H9 (cell line): ENCODE data around the gene ACVR1C. TPM values are rescaled to one million over a fixed set of nuclear protein-coding genes. Genes with fewer than 3 reads are reported as not detected.

Source experiments
- DNase-seq: peaks from one replicate; pipeline ENCODE4 v3.0.0-alpha.2; 2017
- H2AFZ ChIP-seq: one replicate; pipeline ENCODE4 v1.6.1; 2013; ENCODE audit warnings: mild to moderate bottlenecking, low read length, control low read depth, moderate library complexity
- H2AK5ac ChIP-seq: 2 replicates; pipeline ENCODE4 v1.6.1; 2013; ENCODE audit warnings: low read length, control low read depth, mixed read lengths; ENCODE audit not compliant: insufficient read length
- H2BK120ac ChIP-seq: one replicate; pipeline ENCODE4 v1.6.1; 2013; ENCODE audit warnings: low read depth, mild to moderate bottlenecking, low read length, control low read depth, inconsistent platforms; ENCODE audit not compliant: poor library complexity, severe bottlenecking
- H2BK12ac ChIP-seq: 2 replicates; pipeline ENCODE4 v1.6.1; 2013; ENCODE audit warnings: low read length, control low read depth, mixed read lengths, low read depth; ENCODE audit not compliant: insufficient read length
- H2BK15ac ChIP-seq: 2 replicates; pipeline ENCODE4 v1.6.1; 2013; ENCODE audit warnings: low read depth, low read length, control low read depth
- H2BK20ac ChIP-seq: one replicate; pipeline ENCODE4 v1.6.1; 2013; ENCODE audit warnings: low read depth, mild to moderate bottlenecking, low read length, control low read depth, inconsistent platforms; ENCODE audit not compliant: poor library complexity, severe bottlenecking
- H2BK5ac ChIP-seq: 2 replicates; pipeline ENCODE4 v1.6.1; 2013; ENCODE audit warnings: low read length, control low read depth, mixed read lengths; ENCODE audit not compliant: insufficient read length
- H3K14ac ChIP-seq: 2 replicates; pipeline ENCODE4 v1.6.1; 2013; ENCODE audit warnings: low read length, control low read depth; ENCODE audit not compliant: insufficient read depth
- H3K18ac ChIP-seq: 2 replicates; pipeline ENCODE4 v1.6.1; 2013; ENCODE audit warnings: low read depth, mild to moderate bottlenecking, mixed read lengths, low read length, control low read depth; ENCODE audit not compliant: insufficient read length
- H3K23ac ChIP-seq: 2 replicates; pipeline ENCODE4 v1.6.1; 2013; ENCODE audit warnings: low read length, control low read depth, mixed read lengths, low read depth; ENCODE audit not compliant: insufficient read length
- H3K23me2 ChIP-seq: 2 replicates; pipeline ENCODE4 v1.6.1; 2013; ENCODE audit warnings: low read depth, mild to moderate bottlenecking, mixed read lengths, low read length, control low read depth; ENCODE audit not compliant: insufficient read length, poor library complexity, severe bottlenecking
- H3K27ac ChIP-seq: 2 replicates; pipeline ENCODE4 v1.5.1; 2013; ENCODE audit warnings: low read length, control low read depth, mixed read lengths, low read depth; ENCODE audit not compliant: insufficient read length
- H3K27me3 ChIP-seq: 2 replicates; pipeline ENCODE4 v1.6.1; 2013; ENCODE audit warnings: low read length, control low read depth, inconsistent platforms; ENCODE audit not compliant: insufficient read depth
- H3K4ac ChIP-seq: 2 replicates; pipeline ENCODE4 v1.6.1; 2013; ENCODE audit warnings: low read depth, mild to moderate bottlenecking, control low read depth, inconsistent platforms, low read length, moderate library complexity
- H3K4me1 ChIP-seq: 2 replicates; pipeline ENCODE4 v1.6.1; 2013; ENCODE audit warnings: low read length, control low read depth, inconsistent platforms; ENCODE audit not compliant: insufficient read depth
- H3K4me2 ChIP-seq: 2 replicates; pipeline ENCODE4 v1.6.1; 2013; ENCODE audit warnings: low read length, control low read depth, mixed read lengths; ENCODE audit not compliant: insufficient read length, insufficient read depth
- H3K56ac ChIP-seq: 2 replicates; pipeline ENCODE4 v1.6.1; 2013; ENCODE audit warnings: low read depth, mild to moderate bottlenecking, mixed read lengths, low read length, control low read depth; ENCODE audit not compliant: insufficient read length
- H3K79me1 ChIP-seq: 2 replicates; pipeline ENCODE4 v1.6.1; 2013; ENCODE audit warnings: low read depth, mild to moderate bottlenecking, moderate library complexity, low read length, control low read depth, inconsistent platforms; ENCODE audit not compliant: insufficient read depth, poor library complexity, severe bottlenecking
- H3K79me2 ChIP-seq: 2 replicates; pipeline ENCODE4 v1.6.1; 2013; ENCODE audit warnings: low read length, control low read depth, inconsistent platforms; ENCODE audit not compliant: insufficient read depth
- H3K9ac ChIP-seq: 2 replicates; pipeline ENCODE4 v1.6.1; 2013; ENCODE audit warnings: low read length, control low read depth, mixed read lengths; ENCODE audit not compliant: insufficient read length; ENCODE audit errors: extremely low read depth
- H3K9me3 ChIP-seq: one replicate; pipeline ENCODE4 v1.6.1; 2013; ENCODE audit warnings: low read depth, low read length, inconsistent platforms; ENCODE audit not compliant: control insufficient read depth
- H3T11ph ChIP-seq: one replicate; pipeline ENCODE4 v1.6.1; 2013; ENCODE audit warnings: mild to moderate bottlenecking, low read length, control low read depth, inconsistent platforms
- H4K20me1 ChIP-seq: one replicate; pipeline ENCODE4 v1.6.1; 2013; ENCODE audit not compliant: control insufficient read depth, insufficient read length, insufficient read depth
- H4K5ac ChIP-seq: 2 replicates; pipeline ENCODE4 v1.6.1; 2013; ENCODE audit warnings: low read depth, mild to moderate bottlenecking, mixed read lengths, low read length, control low read depth; ENCODE audit not compliant: insufficient read length
- H4K8ac ChIP-seq: replicated peaks from 2 replicates; pipeline ENCODE4 v1.6.1; 2013; ENCODE audit warnings: low read length, control low read depth, mixed read lengths, low read depth; ENCODE audit not compliant: insufficient read length
- H4K91ac ChIP-seq: 2 replicates; pipeline ENCODE4 v1.6.1; 2013; ENCODE audit warnings: low read depth, mild to moderate bottlenecking, moderate library complexity, mixed read lengths, low read length, control low read depth; ENCODE audit not compliant: insufficient read length
- H3K27ac Mint-ChIP-seq, 3 experiments: 2 replicates in 2 of 3; 3 replicates in 1 of 3; pipeline ENCODE4 v1.8.0; 2020 to 2021; ENCODE audit warnings: mixed read lengths in 3 of 3, mild to moderate bottlenecking in 1 of 3, moderate library complexity in 1 of 3
- H3K27me3 Mint-ChIP-seq: 2 replicates; pipeline ENCODE4 v1.8.0; 2021; ENCODE audit warnings: low read depth, mild to moderate bottlenecking, moderate library complexity, mixed read lengths
- H3K36me3 Mint-ChIP-seq, 3 experiments: 2 replicates in 2 of 3; 3 replicates in 1 of 3; pipeline ENCODE4 v1.8.0; 2020 to 2021; ENCODE audit warnings: low read depth in 3 of 3, mixed read lengths in 3 of 3; ENCODE audit not compliant: insufficient read depth in 1 of 3
- H3K4me1 Mint-ChIP-seq, 2 experiments: 2 replicates each; pipeline ENCODE4 v1.8.0; 2020; ENCODE audit warnings: mixed read lengths in 2 of 2
- H3K4me3 Mint-ChIP-seq, 2 experiments: 2 replicates in 1 of 2; 3 replicates in 1 of 2; pipeline ENCODE4 v1.8.0; 2020 to 2021; ENCODE audit warnings: mild to moderate bottlenecking in 2 of 2, mixed read lengths in 2 of 2, moderate library complexity in 1 of 2
- H3K9me3 Mint-ChIP-seq, 2 experiments: 2 replicates in 1 of 2; 3 replicates in 1 of 2; pipeline ENCODE4 v1.8.0; 2020; ENCODE audit warnings: mild to moderate bottlenecking in 2 of 2, mixed read lengths in 2 of 2, moderate library complexity in 1 of 2
- WGBS: extraction: QIAGEN DNeasy Blood & Tissue Kit; methylation state at CpG from one replicate; pipeline ENCODE4 v1.1.7; 2013; ENCODE audit warnings: missing lambda C conversion rate, low lambda C conversion rate, mixed read lengths; ENCODE audit not compliant: insufficient read length; ENCODE audit errors: extremely low coverage; 5-methylcytosine and 5-hydroxymethylcytosine counted together
- total RNA-seq: library from RNA; stranded (reverse); gene quantifications from 2 replicates; pipeline ENCODE4 v1.2.1, GENCODE V29; 2021
- TF ChIP-seq, protein P1 (sequence below): fragments of 200-600 bp; sonication (generic); conservative IDR thresholded peaks from 3 replicates; pipeline ENCODE4 v1.8.0; 2021; ENCODE audit warnings: antibody characterized with exemption, mild to moderate bottlenecking

The ACVR1C gene
- total RNA-seq, 1 experiment from 2014 or later, result 0.81 TPM

DNA sequence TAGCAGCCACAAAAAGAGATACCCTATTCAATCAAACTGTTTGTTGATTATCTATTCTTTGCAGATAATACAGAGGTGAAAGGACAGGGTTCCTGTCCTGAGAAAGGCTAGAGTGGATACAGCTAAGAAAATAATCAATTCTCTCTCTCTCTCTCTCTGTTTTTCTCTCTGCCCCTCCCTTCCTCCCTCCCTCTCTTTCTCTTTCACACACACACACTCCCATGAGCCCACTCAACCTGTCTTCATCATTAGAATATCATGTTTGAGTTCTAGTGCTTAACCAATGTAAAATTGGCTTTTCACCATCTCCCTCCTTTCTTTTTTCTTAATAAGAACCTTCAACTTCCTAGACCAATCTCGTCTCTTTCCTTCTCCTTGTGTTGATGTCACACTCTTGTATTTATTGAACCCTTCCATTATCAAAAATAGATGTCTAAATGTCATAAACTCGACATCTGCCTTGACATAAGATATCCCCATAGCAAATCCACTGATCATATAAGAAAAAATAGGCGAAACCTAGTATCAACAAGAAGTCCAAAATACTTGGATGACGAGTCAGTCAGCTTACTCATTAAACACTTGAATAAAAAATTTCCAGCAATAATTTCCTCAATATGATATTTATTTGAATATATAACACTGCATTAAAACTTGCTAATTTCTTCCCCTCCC lies 141.9 kb downstream of the ACVR1C start:
- Histone ChIP-seq H3K79me2 (no peaks in the 10 kb centered on the region), H3K23me2 (no peaks in the 10 kb centered on the region), H3K4me2 (no peak overlapping the region), H2BK5ac (no peak overlapping the region), H3K9ac (no peak overlapping the region), H3K4me1 (no peaks in the 10 kb centered on the region), H2BK12ac (no peak overlapping the region), H4K20me1 (no peaks in the 10 kb centered on the region), H2BK120ac (no peak overlapping the region), H2BK15ac (no peak overlapping the region), H3T11ph (no peak overlapping the region), H3K27ac (no peak overlapping the region), H2AFZ (no peak overlapping the region), H3K9me3 (no peaks in the 10 kb centered on the region), H3K27me3 (no peaks in the 10 kb centered on the region), H2BK20ac (no peak overlapping the region), H2AK5ac (no peak overlapping the region), H3K79me1 (no peaks in the 10 kb centered on the region), H3K23ac (no peak overlapping the region), H4K5ac (no peak overlapping the region), H3K4ac (no peak overlapping the region), H4K8ac (no peak overlapping the region), H4K91ac (no peak overlapping the region), H3K56ac (no peak overlapping the region), H3K14ac (no peak overlapping the region), H3K18ac (no peak overlapping the region)
- Mint-ChIP-seq H3K9me3 (no peaks in the 10 kb centered on the region), H3K27me3 (no peaks in the 10 kb centered on the region), H3K4me3 (no peak overlapping the region), H3K4me1 (peaks cover 4% of the 10 kb centered on the region in 2 experiments; a peak in 2 of 4 replicates), H3K36me3 (no peaks in the 10 kb centered on the region), H3K27ac (no peak overlapping the region)
- DNase-seq, result no peak
- TF ChIP-seq, protein P1, sequence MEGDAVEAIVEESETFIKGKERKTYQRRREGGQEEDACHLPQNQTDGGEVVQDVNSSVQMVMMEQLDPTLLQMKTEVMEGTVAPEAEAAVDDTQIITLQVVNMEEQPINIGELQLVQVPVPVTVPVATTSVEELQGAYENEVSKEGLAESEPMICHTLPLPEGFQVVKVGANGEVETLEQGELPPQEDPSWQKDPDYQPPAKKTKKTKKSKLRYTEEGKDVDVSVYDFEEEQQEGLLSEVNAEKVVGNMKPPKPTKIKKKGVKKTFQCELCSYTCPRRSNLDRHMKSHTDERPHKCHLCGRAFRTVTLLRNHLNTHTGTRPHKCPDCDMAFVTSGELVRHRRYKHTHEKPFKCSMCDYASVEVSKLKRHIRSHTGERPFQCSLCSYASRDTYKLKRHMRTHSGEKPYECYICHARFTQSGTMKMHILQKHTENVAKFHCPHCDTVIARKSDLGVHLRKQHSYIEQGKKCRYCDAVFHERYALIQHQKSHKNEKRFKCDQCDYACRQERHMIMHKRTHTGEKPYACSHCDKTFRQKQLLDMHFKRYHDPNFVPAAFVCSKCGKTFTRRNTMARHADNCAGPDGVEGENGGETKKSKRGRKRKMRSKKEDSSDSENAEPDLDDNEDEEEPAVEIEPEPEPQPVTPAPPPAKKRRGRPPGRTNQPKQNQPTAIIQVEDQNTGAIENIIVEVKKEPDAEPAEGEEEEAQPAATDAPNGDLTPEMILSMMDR, result no peak
- WGBS, result no CpG with 5 or more reads among the region's 4 CpGs
